Nephron (organoid): ENCODE measurements around the gene MPV17L2.

Experiments
- H3K27ac Mint-ChIP-seq, 3 experiments: 2 replicates each; pipeline ENCODE4 v1.8.0; 2020; ENCODE audit warnings: mixed read lengths in 3 of 3, mild to moderate bottlenecking in 2 of 3, moderate library complexity in 1 of 3
- H3K27me3 Mint-ChIP-seq: 2 replicates; pipeline ENCODE4 v1.8.0; 2021; ENCODE audit warnings: low read depth, mild to moderate bottlenecking, moderate library complexity, mixed read lengths
- H3K36me3 Mint-ChIP-seq: 2 replicates; pipeline ENCODE4 v1.8.0; 2020; ENCODE audit warnings: low read depth, mixed read lengths
- H3K4me1 Mint-ChIP-seq: 2 replicates; pipeline ENCODE4 v1.8.0; 2020; ENCODE audit warnings: mixed read lengths
- H3K4me3 Mint-ChIP-seq, 3 experiments: 2 replicates each; pipeline ENCODE4 v1.8.0; 2020; ENCODE audit warnings: mild to moderate bottlenecking in 3 of 3, mixed read lengths in 3 of 3, moderate library complexity in 2 of 3
- H3K9me3 Mint-ChIP-seq: 2 replicates; pipeline ENCODE4 v1.8.0; 2020; ENCODE audit warnings: mixed read lengths
- CTCF ChIP-seq, 3 experiments: fragments of 200-600 bp; sonication (generic); IDR thresholded peaks; one replicate each; pipeline ENCODE4 v1.5.0; 2021; ENCODE audit warnings: antibody characterized with exemption in 3 of 3; ENCODE audit not compliant: unreplicated experiment in 3 of 3

Gene MPV17L2

GRCh38 chr19:18159810-18160209 is 33.2 kb upstream of the MPV17L2 start:
- no peak for TF ChIP-seq CTCF (IDR thresholded peaks at IDR 0.05; ENCODE audit: unreplicated experiment in 3 of 3)
- H3K4me3 Mint-ChIP-seq = no peak overlapping the region
- peaks cover 12% of the 10 kb centered on the region for H3K4me1 Mint-ChIP-seq
- no peaks in the 10 kb centered on the region for H3K27me3 Mint-ChIP-seq
- no peaks in the 10 kb centered on the region for H3K9me3 Mint-ChIP-seq
- H3K36me3 Mint-ChIP-seq = peaks cover 21% of the 10 kb centered on the region
- H3K27ac Mint-ChIP-seq = no peak overlapping the region

GRCh38 chr19:18160493-18160970 is 32.5 kb upstream of the MPV17L2 start:
- peak overlapping the region in 1 of 3 experiments; percentile 59 for H3K27ac Mint-ChIP-seq
- H3K4me1 Mint-ChIP-seq = peaks cover 12% of the 10 kb centered on the region
- TF ChIP-seq CTCF (IDR thresholded peaks at IDR 0.05; ENCODE audit: unreplicated experiment in 3 of 3) = no peak
- peaks cover 22% of the 10 kb centered on the region for H3K36me3 Mint-ChIP-seq
- peak overlapping the region; percentile 29 to 61 (median 59) for H3K4me3 Mint-ChIP-seq
- H3K27me3 Mint-ChIP-seq = no peaks in the 10 kb centered on the region
- H3K9me3 Mint-ChIP-seq = no peaks in the 10 kb centered on the region

- Mint-ChIP-seq H3K9me3 (no peaks in the 10 kb centered on the region), H3K4me1 (peaks cover 11% of the 10 kb centered on the region), H3K36me3 (peaks cover 27% of the 10 kb centered on the region), H3K27me3 (no peaks in the 10 kb centered on the region), H3K4me3 (peak overlapping the region; percentile 44 to 58 (median 56)), H3K27ac (no peak overlapping the region)
- TF ChIP-seq CTCF (IDR thresholded peaks at IDR 0.05; ENCODE audit: unreplicated experiment in 3 of 3) = peak; percentile 52 to 62 (median 57)
These were observed 31.9 kb upstream of the MPV17L2 start for GRCh38 chr19:18160971-18161635.

GRCh38 chr19:18161636-18162002 is 31.4 kb upstream of the MPV17L2 start:
- Mint-ChIP-seq H3K27ac (no peak overlapping the region), H3K27me3 (no peaks in the 10 kb centered on the region), H3K9me3 (no peaks in the 10 kb centered on the region), H3K4me1 (peaks cover 6% of the 10 kb centered on the region), H3K36me3 (peaks cover 24% of the 10 kb centered on the region), H3K4me3 (peak overlapping the region; percentile 44 to 58 (median 56))
- peak in 1 of 3 experiments; percentile 6 for TF ChIP-seq CTCF (IDR thresholded peaks at IDR 0.05; ENCODE audit: unreplicated experiment in 3 of 3)

GRCh38 chr19:18164072-18164471 is 28.9 kb upstream of the MPV17L2 start:
- Mint-ChIP-seq H3K36me3 (peaks cover 32% of the 10 kb centered on the region), H3K27me3 (no peaks in the 10 kb centered on the region), H3K4me3 (no peak overlapping the region), H3K4me1 (peaks cover 4% of the 10 kb centered on the region), H3K9me3 (no peaks in the 10 kb centered on the region), H3K27ac (no peak overlapping the region)
- TF ChIP-seq CTCF (IDR thresholded peaks at IDR 0.05; ENCODE audit: unreplicated experiment in 3 of 3) = no peak
